Measurements from ENCODE around the gene TMEM212.
A peak's percentile ranks its signal among the peaks of the same experiment; 100 is the strongest.

Gene TMEM212

GRCh38 chr3:171867981-171868380 lies 24.8 kb downstream of the TMEM212 start:
- no peak overlapping the region for H3K27ac ChIP-seq (ENCODE audit: low read depth, low read length)
- no peak overlapping the region for H3K4me3 ChIP-seq (ENCODE audit: low read depth in 1 of 2, low read length in 2 of 2)
- no peaks in the 10 kb centered on the region for H3K27me3 ChIP-seq (ENCODE audit: control insufficient read depth in 1 of 2, insufficient read depth in 2 of 2, low read length in 2 of 2)
- H3K9ac ChIP-seq (ENCODE audit: low read depth in 1 of 2, low read length in 2 of 2), result no peak overlapping the region
- H3K36me3 ChIP-seq (ENCODE audit: control insufficient read depth in 1 of 2, insufficient read depth in 2 of 2, low read length in 2 of 2), result no peaks in the 10 kb centered on the region
- no peaks in the 10 kb centered on the region for H3K4me1 ChIP-seq (ENCODE audit: control insufficient read depth in 1 of 2, insufficient read depth in 2 of 2, low read length in 2 of 2)
- H3K9me3 ChIP-seq (ENCODE audit: control insufficient read depth in 1 of 2, low read length in 2 of 2), result no peaks in the 10 kb centered on the region

GRCh38 chr3:171871392-171872274 lies 28.5 kb downstream of the TMEM212 start:
- Histone ChIP-seq H3K4me3 (ENCODE audit: low read depth in 1 of 2, low read length in 2 of 2) (no peak overlapping the region), H3K36me3 (ENCODE audit: control insufficient read depth in 1 of 2, insufficient read depth in 2 of 2, low read length in 2 of 2) (no peaks in the 10 kb centered on the region), H3K9ac (ENCODE audit: low read depth in 1 of 2, low read length in 2 of 2) (no peak overlapping the region), H3K27ac (ENCODE audit: low read depth, low read length) (no peak overlapping the region), H3K27me3 (ENCODE audit: control insufficient read depth in 1 of 2, insufficient read depth in 2 of 2, low read length in 2 of 2) (no peaks in the 10 kb centered on the region), H3K4me1 (ENCODE audit: control insufficient read depth in 1 of 2, insufficient read depth in 2 of 2, low read length in 2 of 2) (peaks cover 0 to 9% of the 10 kb centered on the region in 2 donors), H3K9me3 (ENCODE audit: control insufficient read depth in 1 of 2, low read length in 2 of 2) (no peaks in the 10 kb centered on the region)

GRCh38 chr3:171873580-171873979 lies 30.4 kb downstream of the TMEM212 start:
- H3K36me3 ChIP-seq (ENCODE audit: control insufficient read depth in 1 of 2, insufficient read depth in 2 of 2, low read length in 2 of 2), result no peaks in the 10 kb centered on the region
- no peak overlapping the region for H3K4me3 ChIP-seq (ENCODE audit: low read depth in 1 of 2, low read length in 2 of 2)
- H3K27ac ChIP-seq (ENCODE audit: low read depth, low read length), result no peak overlapping the region
- peaks cover 0 to 9% of the 10 kb centered on the region in 2 donors for H3K4me1 ChIP-seq (ENCODE audit: control insufficient read depth in 1 of 2, insufficient read depth in 2 of 2, low read length in 2 of 2)
- no peaks in the 10 kb centered on the region for H3K27me3 ChIP-seq (ENCODE audit: control insufficient read depth in 1 of 2, insufficient read depth in 2 of 2, low read length in 2 of 2)
- no peak overlapping the region for H3K9ac ChIP-seq (ENCODE audit: low read depth in 1 of 2, low read length in 2 of 2)
- H3K9me3 ChIP-seq (ENCODE audit: control insufficient read depth in 1 of 2, low read length in 2 of 2), result no peaks in the 10 kb centered on the region

GRCh38 chr3:171874251-171874681 lies 31.1 kb downstream of the TMEM212 start:
- Histone ChIP-seq H3K27me3 (ENCODE audit: control insufficient read depth in 1 of 2, insufficient read depth in 2 of 2, low read length in 2 of 2) (no peaks in the 10 kb centered on the region), H3K9ac (ENCODE audit: low read depth in 1 of 2, low read length in 2 of 2) (no peak overlapping the region), H3K4me3 (ENCODE audit: low read depth in 1 of 2, low read length in 2 of 2) (no peak overlapping the region), H3K4me1 (ENCODE audit: control insufficient read depth in 1 of 2, insufficient read depth in 2 of 2, low read length in 2 of 2) (peaks cover 0 to 9% of the 10 kb centered on the region in 2 donors), H3K9me3 (ENCODE audit: control insufficient read depth in 1 of 2, low read length in 2 of 2) (no peaks in the 10 kb centered on the region), H3K27ac (ENCODE audit: low read depth, low read length) (no peak overlapping the region), H3K36me3 (ENCODE audit: control insufficient read depth in 1 of 2, insufficient read depth in 2 of 2, low read length in 2 of 2) (no peaks in the 10 kb centered on the region)

- peaks cover 0 to 9% of the 10 kb centered on the region in 2 donors for H3K4me1 ChIP-seq (ENCODE audit: control insufficient read depth in 1 of 2, insufficient read depth in 2 of 2, low read length in 2 of 2)
- peak overlapping the region; percentile 24 for H3K27ac ChIP-seq (ENCODE audit: low read depth, low read length)
- H3K9me3 ChIP-seq (ENCODE audit: control insufficient read depth in 1 of 2, low read length in 2 of 2), result no peaks in the 10 kb centered on the region
- H3K27me3 ChIP-seq (ENCODE audit: control insufficient read depth in 1 of 2, insufficient read depth in 2 of 2, low read length in 2 of 2), result no peaks in the 10 kb centered on the region
- no peak overlapping the region for H3K9ac ChIP-seq (ENCODE audit: low read depth in 1 of 2, low read length in 2 of 2)
- H3K36me3 ChIP-seq (ENCODE audit: control insufficient read depth in 1 of 2, insufficient read depth in 2 of 2, low read length in 2 of 2), result no peaks in the 10 kb centered on the region
- no peak overlapping the region for H3K4me3 ChIP-seq (ENCODE audit: low read depth in 1 of 2, low read length in 2 of 2)
Measured at GRCh38 chr3:171874879-171875278, 31.7 kb downstream of the TMEM212 start.

GRCh38 chr3:171875923-171876412 lies 32.8 kb downstream of the TMEM212 start:
- Histone ChIP-seq H3K27me3 (ENCODE audit: control insufficient read depth in 1 of 2, insufficient read depth in 2 of 2, low read length in 2 of 2) (no peaks in the 10 kb centered on the region), H3K27ac (ENCODE audit: low read depth, low read length) (no peak overlapping the region), H3K9ac (ENCODE audit: low read depth in 1 of 2, low read length in 2 of 2) (no peak overlapping the region), H3K4me1 (ENCODE audit: control insufficient read depth in 1 of 2, insufficient read depth in 2 of 2, low read length in 2 of 2) (peaks cover 0 to 9% of the 10 kb centered on the region in 2 donors), H3K9me3 (ENCODE audit: control insufficient read depth in 1 of 2, low read length in 2 of 2) (no peaks in the 10 kb centered on the region), H3K4me3 (ENCODE audit: low read depth in 1 of 2, low read length in 2 of 2) (no peak overlapping the region), H3K36me3 (ENCODE audit: control insufficient read depth in 1 of 2, insufficient read depth in 2 of 2, low read length in 2 of 2) (no peaks in the 10 kb centered on the region)

GRCh38 chr3:171876680-171877147 lies 33.6 kb downstream of the TMEM212 start:
- H3K4me3 ChIP-seq (ENCODE audit: low read depth in 1 of 2, low read length in 2 of 2), result no peak overlapping the region
- H3K9ac ChIP-seq (ENCODE audit: low read depth in 1 of 2, low read length in 2 of 2), result no peak overlapping the region
- H3K27me3 ChIP-seq (ENCODE audit: control insufficient read depth in 1 of 2, insufficient read depth in 2 of 2, low read length in 2 of 2), result no peaks in the 10 kb centered on the region
- H3K27ac ChIP-seq (ENCODE audit: low read depth, low read length), result no peak overlapping the region
- peaks cover 0 to 9% of the 10 kb centered on the region in 2 donors for H3K4me1 ChIP-seq (ENCODE audit: control insufficient read depth in 1 of 2, insufficient read depth in 2 of 2, low read length in 2 of 2)
- H3K36me3 ChIP-seq (ENCODE audit: control insufficient read depth in 1 of 2, insufficient read depth in 2 of 2, low read length in 2 of 2), result no peaks in the 10 kb centered on the region
- H3K9me3 ChIP-seq (ENCODE audit: control insufficient read depth in 1 of 2, low read length in 2 of 2), result no peaks in the 10 kb centered on the region

- H3K36me3 ChIP-seq (ENCODE audit: control insufficient read depth in 1 of 2, insufficient read depth in 2 of 2, low read length in 2 of 2), result no peaks in the 10 kb centered on the region
- no peaks in the 10 kb centered on the region for H3K9me3 ChIP-seq (ENCODE audit: control insufficient read depth in 1 of 2, low read length in 2 of 2)
- no peak overlapping the region for H3K27ac ChIP-seq (ENCODE audit: low read depth, low read length)
- peaks cover 0 to 9% of the 10 kb centered on the region in 2 donors for H3K4me1 ChIP-seq (ENCODE audit: control insufficient read depth in 1 of 2, insufficient read depth in 2 of 2, low read length in 2 of 2)
- no peaks in the 10 kb centered on the region for H3K27me3 ChIP-seq (ENCODE audit: control insufficient read depth in 1 of 2, insufficient read depth in 2 of 2, low read length in 2 of 2)
- H3K4me3 ChIP-seq (ENCODE audit: low read depth in 1 of 2, low read length in 2 of 2), result no peak overlapping the region
- H3K9ac ChIP-seq (ENCODE audit: low read depth in 1 of 2, low read length in 2 of 2), result no peak overlapping the region
Measured at GRCh38 chr3:171878461-171879225, 35.5 kb downstream of the TMEM212 start.

GRCh38 chr3:171879472-171879871 lies 36.3 kb downstream of the TMEM212 start:
- Histone ChIP-seq H3K4me1 (ENCODE audit: control insufficient read depth in 1 of 2, insufficient read depth in 2 of 2, low read length in 2 of 2) (peaks cover 0 to 4% of the 10 kb centered on the region in 2 donors), H3K9ac (ENCODE audit: low read depth in 1 of 2, low read length in 2 of 2) (no peak overlapping the region), H3K4me3 (ENCODE audit: low read depth in 1 of 2, low read length in 2 of 2) (no peak overlapping the region), H3K9me3 (ENCODE audit: control insufficient read depth in 1 of 2, low read length in 2 of 2) (no peaks in the 10 kb centered on the region), H3K27me3 (ENCODE audit: control insufficient read depth in 1 of 2, insufficient read depth in 2 of 2, low read length in 2 of 2) (no peaks in the 10 kb centered on the region), H3K36me3 (ENCODE audit: control insufficient read depth in 1 of 2, insufficient read depth in 2 of 2, low read length in 2 of 2) (no peaks in the 10 kb centered on the region), H3K27ac (ENCODE audit: low read depth, low read length) (no peak overlapping the region)
